GM12878 (cell line): Measurements from ENCODE around the gene POLRMT. TPM values are rescaled to one million over a fixed set of nuclear protein-coding genes. Genes with fewer than 3 reads are reported as not detected.

Experiments
- ATAC-seq: fragments of 200-7000 bp; cut with Tn5 transposase; 3 replicates; pipeline ENCODE4 v1.9.1; 2020; ENCODE audit warnings: mild to moderate bottlenecking, moderate library complexity
- BruUV-seq: library from RNA; stranded (reverse); fragments of 400-500 nt; replicated peaks from 2 replicates; lab custom pipeline; 2021; lab: Mats Ljungman, UMichigan
- CTCF ChIA-PET: fragments of 300-600 bp; sonication (Branson Sonifier 250); formaldehyde crosslinking; extraction: SDS; loops from one replicate; lab custom pipeline; 2021; ENCODE audit warnings: inconsistent platforms; lab: Yijun Ruan, JAX
- POLR2A ChIA-PET: fragments of 350-600 bp; formaldehyde crosslinking; extraction: SDS; loops from one replicate; lab custom pipeline; 2021; ENCODE audit warnings: inconsistent platforms; lab: Charles Lee
- RAD21 ChIA-PET: fragments of 300-600 bp; sonication (Branson Sonifier 250); formaldehyde crosslinking; loops from one replicate; lab custom pipeline; 2023; ENCODE audit warnings: antibody characterized with exemption; ENCODE audit not compliant: unreplicated experiment; lab: Charles Lee
- SMC1A ChIA-PET: fragments of 300-600 bp; sonication (Branson Sonifier 250); formaldehyde crosslinking; loops from one replicate; lab custom pipeline; 2023; ENCODE audit not compliant: unreplicated experiment, uncharacterized antibody; lab: Charles Lee
- DNase-seq: peaks from one replicate; pipeline ENCODE4 v3.0.0-alpha.2; 2011; ENCODE audit warnings: low read depth, low spot score
- FAIRE-seq: peaks from 3 replicates; lab custom pipeline; 2011; peaks lifted over from hg19 to GRCh38; lab: Jason Lieb, UNC
- H2AFZ ChIP-seq: 2 replicates; pipeline ENCODE4 v1.6.0; 2011; ENCODE audit warnings: low read depth, low read length, control low read depth; ENCODE audit not compliant: control insufficient read depth
- H3K27ac ChIP-seq: 2 replicates; pipeline ENCODE4 v1.5.1; 2011; ENCODE audit warnings: control low read depth; ENCODE audit not compliant: control insufficient read depth, insufficient read depth
- H3K27me3 ChIP-seq, 2 experiments: replicated peaks in 1 of 2; 2 replicates each; pipeline versions ENCODE4 v1.6.0 to v1.6.1; 2011; ENCODE audit warnings: low read length in 1 of 2; ENCODE audit not compliant: control insufficient read depth in 2 of 2, insufficient read depth in 2 of 2
- H3K36me3 ChIP-seq, 2 experiments: 2 replicates each; pipeline ENCODE4 v1.5.1; 2011; ENCODE audit warnings: low read length in 1 of 2; ENCODE audit not compliant: control insufficient read depth in 2 of 2, insufficient read depth in 2 of 2
- H3K4me1 ChIP-seq: 2 replicates; pipeline ENCODE4 v1.6.1; 2011; ENCODE audit warnings: mild to moderate bottlenecking, low read length, moderate library complexity, mixed read lengths; ENCODE audit not compliant: control insufficient read depth, insufficient read depth
- H3K4me2 ChIP-seq: 2 replicates; pipeline ENCODE4 v1.6.0; 2011; ENCODE audit warnings: control low read depth; ENCODE audit not compliant: control insufficient read depth, insufficient read depth
- H3K4me3 ChIP-seq: fragments of 200-600 bp; sonication (generic); 2 replicates; pipeline ENCODE4 v1.5.1; 2016
- H3K79me2 ChIP-seq: 2 replicates; pipeline ENCODE4 v1.6.0; 2011; ENCODE audit warnings: low read length; ENCODE audit not compliant: control insufficient read depth, insufficient read depth
- H3K9ac ChIP-seq: 2 replicates; pipeline ENCODE4 v1.8.0; 2011; ENCODE audit warnings: low read length, control low read depth, mixed read lengths; ENCODE audit not compliant: control insufficient read depth, insufficient read depth
- H3K9me3 ChIP-seq: replicated peaks from 3 replicates; pipeline ENCODE4 v1.5.1; 2011; ENCODE audit warnings: mild to moderate bottlenecking, low read length; ENCODE audit not compliant: control insufficient read depth, insufficient read depth
- H4K20me1 ChIP-seq: 2 replicates; pipeline ENCODE4 v1.6.0; 2011; ENCODE audit not compliant: control insufficient read depth, insufficient read depth
- CBX3 ChIP-seq: fragments of 200-600 bp; sonication (generic); IDR thresholded peaks from 2 replicates; pipeline ENCODE4 v1.6.1; 2016; ENCODE audit warnings: low read depth, borderline replicate concordance
- HDGF ChIP-seq: fragments of 450-650 bp; IDR thresholded peaks from 2 replicates; pipeline ENCODE4 v1.6.1; 2016; ENCODE audit warnings: antibody characterized with exemption
- JUNB ChIP-seq: IDR thresholded peaks from 2 replicates; pipeline ENCODE4 v1.6.1; 2016; ENCODE audit warnings: antibody characterized with exemption, mild to moderate bottlenecking
- MYC ChIP-seq: IDR thresholded peaks from 2 replicates; pipeline ENCODE4 v1.6.1; 2011; ENCODE audit warnings: mild to moderate bottlenecking, low read length, moderate library complexity, inconsistent platforms; ENCODE audit not compliant: insufficient read depth, insufficient replicate concordance, insufficient read length, severe bottlenecking
- PAX8 ChIP-seq: fragments of 450-650 bp; IDR thresholded peaks from 2 replicates; pipeline ENCODE4 v1.6.1; 2017; ENCODE audit warnings: mild to moderate bottlenecking, moderate library complexity
- POLR2A ChIP-seq: IDR thresholded peaks from 2 replicates; pipeline ENCODE4 v1.6.1; 2011; ENCODE audit warnings: low read depth, mild to moderate bottlenecking, low read length
- ZBED1 ChIP-seq: IDR thresholded peaks from 2 replicates; pipeline ENCODE4 v1.6.1; 2016; ENCODE audit warnings: borderline replicate concordance
- WGBS: methylation state at CpG from one replicate; pipeline ENCODE4 v1.1.6; 2016; ENCODE audit warnings: low lambda C conversion rate; ENCODE audit not compliant: insufficient replicate concordance, insufficient coverage; ENCODE audit errors: missing lambda C conversion rate; 5-methylcytosine and 5-hydroxymethylcytosine counted together
- in situ Hi-C: fragments of 300-500 bp; cut with MboI; formaldehyde crosslinking; loops from 9 replicates; pipeline ENCODE4 v1.14.3; 2018; ENCODE audit warnings: mixed read lengths
- intact Hi-C: fragments of 100-400 bp; cut with micrococcal nuclease; formaldehyde crosslinking; loops from one replicate; pipeline ENCODE4 v1.14.2; 2022; ENCODE audit not compliant: unreplicated experiment
- polyA plus RNA-seq, 11 experiments: library from polyadenylated mRNA; depleted of rRNA in 4 of 11; unstranded in 6 of 11; stranded (reverse) in 5 of 11; fragments of >200 nt; fragmentation: Nextera tagmentation in 4 of 11; fragmentation: Illumina TruSeq in 1 of 11; extraction: Ambion mirVana in 4 of 11; extraction: Trizol in 1 of 11; gene quantifications; 1 replicate in 1 of 11; 2 replicates in 10 of 11; pipeline versions ENCODE4 v1.2.1 to v1.2.3, GENCODE V29; 2011 to 2016; ENCODE audit warnings: inconsistent platforms in 2 of 11, missing spikeins in 2 of 11, low read depth in 1 of 11
- total RNA-seq, 4 experiments: library from RNA; depleted of rRNA in 3 of 4; stranded (reverse); fragments of >200 nt in 3 of 4; fragmentation: Illumina TruSeq in 1 of 4; extraction: Trizol in 1 of 4; gene quantifications; 2 replicates each; pipeline versions ENCODE4 v1.2.1 to v1.2.3, GENCODE V29; 2013 to 2021
- TF ChIP-seq, protein P1 (sequence below): fragments of 450-650 bp; conservative IDR thresholded peaks from 2 replicates; pipeline ENCODE4 v1.6.1; 2017; ENCODE audit warnings: mild to moderate bottlenecking, moderate library complexity
- TF ChIP-seq, protein P2 (sequence below): IDR thresholded peaks from 2 replicates; pipeline ENCODE4 v1.6.1; 2012; ENCODE audit warnings: low read length, inconsistent platforms

The POLRMT gene
- total and polyA plus RNA-seq, 10 of the 15 experiments (the other 5 are each of a cell fraction or from before 2014, with no cell fraction given), result 9.9 to 57.6 (median 34.6) TPM

DNA sequence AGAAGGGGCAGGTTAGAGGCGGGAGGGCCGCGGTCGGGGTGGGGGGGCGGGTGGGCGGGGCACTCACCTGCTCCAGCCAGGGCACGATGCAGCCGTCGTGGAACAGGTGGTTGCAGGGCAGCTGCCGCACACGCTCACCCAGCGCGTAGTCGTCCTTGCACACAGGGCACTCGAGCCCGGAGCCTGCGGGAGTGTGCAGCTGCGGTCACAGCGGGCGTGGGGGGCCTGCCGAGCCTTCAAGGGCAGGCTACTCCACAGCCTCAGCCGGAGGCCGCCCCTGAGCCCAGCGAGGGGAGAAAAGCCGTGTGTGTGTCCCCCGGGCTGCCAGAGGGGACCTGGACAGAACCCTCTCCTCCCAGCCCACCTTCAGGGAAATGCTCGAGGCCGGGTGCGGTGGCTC is 15.0 kb upstream of the POLRMT start:
- Histone ChIP-seq H3K4me1 (no peaks in the 10 kb centered on the region), H3K4me2 (no peak overlapping the region), H3K27ac (no peak overlapping the region), H3K79me2 (peaks cover 8% of the 10 kb centered on the region), H3K9ac (no peak overlapping the region), H2AFZ (no peak overlapping the region), H3K9me3 (no peaks in the 10 kb centered on the region), H3K4me3 (no peak overlapping the region)
- SMC1A ChIA-PET, result no interaction called here
- RAD21 ChIA-PET, result interaction anchor here (0.6 kb wide), 1 partner anchor 122 kb away, joined by 3 read pairs; no protein-coding TSS in a partner anchor
- in situ Hi-C loops, result no loop called here
- DNase-seq, result no peak
- POLR2A ChIA-PET, result no interaction called here
- WGBS, result 87% methylated on average over 11 of the region's 29 CpGs
- no peak for FAIRE-seq
- BruUV-seq, result no TSS peak
- intact Hi-C loops, result no loop called here
- TF ChIP-seq, protein P1, sequence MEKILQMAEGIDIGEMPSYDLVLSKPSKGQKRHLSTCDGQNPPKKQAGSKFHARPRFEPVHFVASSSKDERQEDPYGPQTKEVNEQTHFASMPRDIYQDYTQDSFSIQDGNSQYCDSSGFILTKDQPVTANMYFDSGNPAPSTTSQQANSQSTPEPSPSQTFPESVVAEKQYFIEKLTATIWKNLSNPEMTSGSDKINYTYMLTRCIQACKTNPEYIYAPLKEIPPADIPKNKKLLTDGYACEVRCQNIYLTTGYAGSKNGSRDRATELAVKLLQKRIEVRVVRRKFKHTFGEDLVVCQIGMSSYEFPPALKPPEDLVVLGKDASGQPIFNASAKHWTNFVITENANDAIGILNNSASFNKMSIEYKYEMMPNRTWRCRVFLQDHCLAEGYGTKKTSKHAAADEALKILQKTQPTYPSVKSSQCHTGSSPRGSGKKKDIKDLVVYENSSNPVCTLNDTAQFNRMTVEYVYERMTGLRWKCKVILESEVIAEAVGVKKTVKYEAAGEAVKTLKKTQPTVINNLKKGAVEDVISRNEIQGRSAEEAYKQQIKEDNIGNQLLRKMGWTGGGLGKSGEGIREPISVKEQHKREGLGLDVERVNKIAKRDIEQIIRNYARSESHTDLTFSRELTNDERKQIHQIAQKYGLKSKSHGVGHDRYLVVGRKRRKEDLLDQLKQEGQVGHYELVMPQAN, result no peak
- no peak for TF ChIP-seq ZBED1
- no peak for TF ChIP-seq CBX3
- no peak for TF ChIP-seq HDGF
- peak; percentile 13 for TF ChIP-seq POLR2A
- TF ChIP-seq PAX8, result no peak
- TF ChIP-seq MYC, result no peak
- no peak for TF ChIP-seq JUNB
- TF ChIP-seq, protein P2, sequence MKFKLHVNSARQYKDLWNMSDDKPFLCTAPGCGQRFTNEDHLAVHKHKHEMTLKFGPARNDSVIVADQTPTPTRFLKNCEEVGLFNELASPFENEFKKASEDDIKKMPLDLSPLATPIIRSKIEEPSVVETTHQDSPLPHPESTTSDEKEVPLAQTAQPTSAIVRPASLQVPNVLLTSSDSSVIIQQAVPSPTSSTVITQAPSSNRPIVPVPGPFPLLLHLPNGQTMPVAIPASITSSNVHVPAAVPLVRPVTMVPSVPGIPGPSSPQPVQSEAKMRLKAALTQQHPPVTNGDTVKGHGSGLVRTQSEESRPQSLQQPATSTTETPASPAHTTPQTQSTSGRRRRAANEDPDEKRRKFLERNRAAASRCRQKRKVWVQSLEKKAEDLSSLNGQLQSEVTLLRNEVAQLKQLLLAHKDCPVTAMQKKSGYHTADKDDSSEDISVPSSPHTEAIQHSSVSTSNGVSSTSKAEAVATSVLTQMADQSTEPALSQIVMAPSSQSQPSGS, result no peak
- TF ChIP-seq, all 136 proteins: peak for 1
- Histone ChIP-seq H3K36me3 (peaks cover 7 to 47% of the 10 kb centered on the region in 2 experiments; a peak in 3 of 4 replicates), H3K27me3 (no peaks in the 10 kb centered on the region), H4K20me1 (peaks cover under 1% of the 10 kb centered on the region; the same call in 1 of the 2 replicates)
- CTCF ChIA-PET, result no interaction called here
- ATAC-seq, result no peak
